ENCODE data around the gene NHS.

NHS gene

DNA sequence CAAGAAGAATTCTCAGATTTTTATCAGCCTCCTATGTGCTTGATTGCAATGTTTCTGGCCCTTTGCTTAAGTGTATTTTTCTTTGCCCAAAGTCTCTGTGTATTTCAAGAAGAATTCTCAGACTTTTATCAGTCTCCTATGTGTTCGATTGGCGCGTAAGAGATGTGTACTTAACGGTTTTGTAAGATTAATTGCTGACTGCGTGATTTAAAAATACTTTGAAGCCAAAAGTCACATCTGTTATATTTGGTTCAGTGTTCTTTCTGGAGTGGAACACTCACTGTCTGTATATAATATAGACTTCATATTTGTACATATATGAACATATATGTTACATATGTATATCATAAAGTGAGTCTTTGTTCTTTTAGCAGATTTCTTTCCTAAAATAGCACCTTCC is 373.7 kb downstream of the NHS start:
- TF ChIP-seq, protein P1, sequence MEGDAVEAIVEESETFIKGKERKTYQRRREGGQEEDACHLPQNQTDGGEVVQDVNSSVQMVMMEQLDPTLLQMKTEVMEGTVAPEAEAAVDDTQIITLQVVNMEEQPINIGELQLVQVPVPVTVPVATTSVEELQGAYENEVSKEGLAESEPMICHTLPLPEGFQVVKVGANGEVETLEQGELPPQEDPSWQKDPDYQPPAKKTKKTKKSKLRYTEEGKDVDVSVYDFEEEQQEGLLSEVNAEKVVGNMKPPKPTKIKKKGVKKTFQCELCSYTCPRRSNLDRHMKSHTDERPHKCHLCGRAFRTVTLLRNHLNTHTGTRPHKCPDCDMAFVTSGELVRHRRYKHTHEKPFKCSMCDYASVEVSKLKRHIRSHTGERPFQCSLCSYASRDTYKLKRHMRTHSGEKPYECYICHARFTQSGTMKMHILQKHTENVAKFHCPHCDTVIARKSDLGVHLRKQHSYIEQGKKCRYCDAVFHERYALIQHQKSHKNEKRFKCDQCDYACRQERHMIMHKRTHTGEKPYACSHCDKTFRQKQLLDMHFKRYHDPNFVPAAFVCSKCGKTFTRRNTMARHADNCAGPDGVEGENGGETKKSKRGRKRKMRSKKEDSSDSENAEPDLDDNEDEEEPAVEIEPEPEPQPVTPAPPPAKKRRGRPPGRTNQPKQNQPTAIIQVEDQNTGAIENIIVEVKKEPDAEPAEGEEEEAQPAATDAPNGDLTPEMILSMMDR (IDR thresholded peaks at IDR 0.05; ENCODE audit: low read length, missing control alignments) = no peak
- DNase-seq (ENCODE audit: low read depth) = no peak
- H3K4me3 ChIP-seq (replicated peaks; ENCODE audit: low read depth, low read length) = no peak overlapping the region

DNA sequence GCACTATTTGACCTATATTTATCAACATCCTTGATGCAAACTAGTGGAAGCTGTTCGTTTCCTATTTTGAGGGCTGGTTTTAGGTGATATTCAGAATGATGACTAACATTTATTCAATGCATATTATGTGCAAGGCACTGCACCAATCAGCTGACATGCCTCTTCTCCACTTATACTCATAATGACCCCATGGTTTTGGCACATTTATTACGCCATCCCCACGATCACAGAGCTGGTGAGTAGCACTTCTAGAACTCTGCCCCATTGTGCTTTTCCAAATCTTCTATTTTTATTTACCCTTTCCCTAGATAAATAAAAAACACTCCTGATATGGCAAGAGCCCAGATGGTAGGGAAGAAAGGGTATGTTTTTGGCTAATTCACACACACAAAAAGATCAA is 375.4 kb downstream of the NHS start:
- H3K4me3 ChIP-seq (replicated peaks; ENCODE audit: low read depth, low read length) = no peak overlapping the region
- TF ChIP-seq, protein P1 (IDR thresholded peaks at IDR 0.05; ENCODE audit: low read length, missing control alignments) = no peak

DNA sequence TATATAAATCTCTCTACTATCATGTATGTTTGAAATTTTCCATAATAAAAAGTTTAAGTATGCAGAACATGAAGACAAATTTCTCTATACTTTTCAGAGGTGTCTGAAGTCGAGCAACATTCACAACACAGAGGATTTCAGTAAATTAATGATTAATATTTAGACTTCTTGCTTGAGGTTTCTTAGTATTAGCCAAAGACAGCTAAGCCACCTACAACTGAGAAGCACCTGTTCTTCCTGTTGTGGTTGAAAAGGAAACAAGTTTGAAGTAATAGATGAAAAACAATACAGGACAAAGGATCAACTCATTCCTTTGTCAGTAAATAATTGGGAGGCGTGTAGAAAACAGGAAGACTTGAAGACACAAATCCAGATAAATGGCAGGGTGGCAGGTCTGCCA is 383.4 kb downstream of the NHS start:
- no peak overlapping the region for H3K4me3 ChIP-seq (replicated peaks; ENCODE audit: low read depth, low read length)
- DNase-seq (ENCODE audit: low read depth) = no peak
- TF ChIP-seq, protein P1 (IDR thresholded peaks at IDR 0.05; ENCODE audit: low read length, missing control alignments) = no peak

More for the DNA sequence above, 375.4 kb downstream of the NHS start:
- DNase-seq (ENCODE audit: low read depth) = no peak

GRCh38 chrX:17759990-17760389 is 385.0 kb downstream of the NHS start:
- H3K4me3 ChIP-seq (replicated peaks; ENCODE audit: low read depth, low read length) = no peak overlapping the region
- TF ChIP-seq, protein P1 (IDR thresholded peaks at IDR 0.05; ENCODE audit: low read length, missing control alignments) = no peak
- no peak for DNase-seq (ENCODE audit: low read depth)

DNA sequence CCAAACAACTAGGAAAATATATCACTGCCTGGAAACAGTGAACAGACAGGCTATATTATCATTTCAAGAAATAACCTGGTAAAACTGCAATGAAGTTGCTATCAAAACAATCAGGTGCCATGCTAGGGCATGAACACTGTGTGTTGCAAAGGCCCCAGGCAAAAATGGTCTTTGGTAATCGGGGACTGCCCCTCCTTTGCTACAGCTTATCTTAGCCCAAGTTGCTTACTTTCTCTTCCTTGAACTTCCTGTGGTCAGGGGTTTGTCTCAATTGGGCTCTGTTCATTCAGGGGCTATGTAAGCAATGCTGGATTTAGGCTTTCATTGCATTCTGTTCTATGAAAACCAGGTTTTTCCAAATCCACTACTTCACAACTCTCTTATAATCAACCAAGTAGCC is 392.7 kb downstream of the NHS start:
- H3K4me3 ChIP-seq (replicated peaks; ENCODE audit: low read depth, low read length) = no peak overlapping the region
- TF ChIP-seq, protein P1 (IDR thresholded peaks at IDR 0.05; ENCODE audit: low read length, missing control alignments) = no peak
- DNase-seq (ENCODE audit: low read depth) = no peak

DNA sequence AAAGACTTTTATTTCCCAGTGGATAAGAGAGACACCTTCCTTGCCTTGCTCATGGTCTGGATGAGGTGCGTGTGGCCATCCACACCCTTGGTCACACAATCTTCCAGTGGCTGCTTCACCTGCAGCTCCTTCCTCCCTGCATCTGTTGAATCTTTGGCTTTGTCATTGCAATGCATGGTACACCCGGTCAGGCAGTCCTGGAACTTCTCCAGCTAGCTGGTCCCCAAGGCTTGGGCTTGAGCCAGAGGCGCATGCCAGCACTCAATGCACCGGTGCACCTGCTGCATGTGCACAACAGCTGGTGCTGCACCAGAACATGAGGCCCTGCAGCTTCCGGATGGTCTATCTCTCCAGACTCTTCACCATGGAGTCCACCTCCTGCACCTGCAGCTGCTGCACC is 394.0 kb downstream of the NHS start:
- no peak overlapping the region for H3K4me3 ChIP-seq (replicated peaks; ENCODE audit: low read depth, low read length)
- DNase-seq (ENCODE audit: low read depth) = no peak
- TF ChIP-seq, protein P1 (IDR thresholded peaks at IDR 0.05; ENCODE audit: low read length, missing control alignments) = no peak

GRCh38 chrX:17769701-17770269 is 394.8 kb downstream of the NHS start:
- TF ChIP-seq, protein P1 (IDR thresholded peaks at IDR 0.05; ENCODE audit: low read length, missing control alignments) = no peak
- no peak for DNase-seq (ENCODE audit: low read depth)
- H3K4me3 ChIP-seq (replicated peaks; ENCODE audit: low read depth, low read length) = no peak overlapping the region
